GM19372 (cell line): ENCODE data around the gene DGKQ.
"Not testable (repeated sequence)": the region's sequence is repeated elsewhere in the genome, so short reads cannot be mapped to it uniquely, and the experiment has no call there.

Experiments used
- ATAC-seq: cut with Tn5 transposase; IDR thresholded peaks from one replicate; pipeline ENCODE4 v1.9.1; 2021; ENCODE audit warnings: mild to moderate bottlenecking, low read depth, moderate library complexity; ENCODE audit not compliant: unreplicated experiment

DGKQ gene

DNA sequence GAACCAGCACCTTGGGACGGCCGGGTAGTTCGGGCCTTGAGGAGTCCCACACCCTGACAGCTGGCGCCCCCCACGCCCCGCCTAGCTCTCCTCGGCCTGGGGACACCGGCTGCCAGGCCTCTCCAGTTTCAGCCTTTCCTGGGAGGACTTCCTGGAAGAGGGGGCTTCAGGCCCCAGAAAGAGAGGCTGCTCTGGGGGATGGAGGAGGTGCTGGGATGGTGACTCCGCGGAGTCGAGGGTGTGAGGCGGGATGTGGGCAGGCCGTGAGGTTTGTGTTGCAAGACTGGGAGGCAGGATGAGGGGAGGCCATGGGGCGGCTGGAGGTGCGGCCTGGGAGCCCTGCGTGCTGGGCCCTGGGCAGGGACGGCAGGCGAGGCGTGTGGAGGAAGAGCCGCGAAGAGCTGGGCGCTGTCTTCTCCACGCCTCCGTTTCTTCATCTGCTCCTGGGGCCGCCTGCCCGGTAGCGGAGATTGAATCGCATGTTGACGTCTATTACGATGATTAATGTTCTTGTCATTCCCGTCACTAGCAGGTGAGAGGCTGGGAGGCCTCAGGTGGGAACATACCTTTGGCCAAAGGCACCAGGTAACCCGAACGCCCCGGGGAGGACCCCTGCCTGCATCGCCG, 37.1 kb upstream of the DGKQ start:
- no peak for ATAC-seq

DNA sequence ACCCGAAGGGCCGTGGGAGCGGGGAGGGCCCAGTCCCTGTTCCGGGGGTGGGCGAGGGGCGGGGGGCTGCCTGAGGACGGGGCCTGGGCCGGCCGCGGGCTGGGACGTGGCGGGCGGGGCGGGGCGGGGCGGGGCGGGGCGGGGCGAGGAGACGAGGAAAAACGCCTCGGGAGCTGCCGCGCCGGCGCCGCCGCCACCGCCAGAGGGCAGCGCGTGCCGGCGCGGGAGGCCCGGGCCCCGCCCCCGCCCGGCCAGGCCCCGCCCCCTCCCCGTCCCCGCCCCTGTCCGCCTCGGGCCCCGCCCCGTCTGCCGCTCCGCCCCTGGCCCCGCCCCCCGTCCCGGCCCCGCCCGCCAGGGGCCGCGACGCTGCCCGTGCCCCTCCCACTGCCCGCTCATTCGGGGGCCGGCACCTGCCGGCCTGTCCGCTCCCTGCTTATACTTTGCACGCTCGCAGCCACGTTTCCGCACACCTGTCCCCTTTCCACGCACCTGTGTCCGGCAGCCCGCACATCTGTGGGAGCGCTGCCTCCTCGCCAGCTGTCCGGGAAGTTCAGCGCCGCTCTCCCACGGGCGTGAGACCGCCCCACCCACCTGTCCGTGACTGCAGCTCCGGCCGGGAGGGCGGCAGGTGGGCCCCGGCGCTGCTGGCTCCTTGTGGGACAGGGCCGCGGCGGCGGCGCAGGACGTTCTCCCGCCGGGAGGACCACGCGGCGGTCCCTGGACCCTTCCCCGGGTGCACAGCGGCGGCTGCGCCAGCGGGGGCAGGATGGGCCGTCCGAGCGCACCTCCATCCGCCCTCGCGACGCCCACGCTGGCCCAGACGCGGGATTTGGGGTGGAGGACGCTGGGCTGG, 36.4 kb upstream of the DGKQ start:
- peak; percentile 41 for ATAC-seq

DNA sequence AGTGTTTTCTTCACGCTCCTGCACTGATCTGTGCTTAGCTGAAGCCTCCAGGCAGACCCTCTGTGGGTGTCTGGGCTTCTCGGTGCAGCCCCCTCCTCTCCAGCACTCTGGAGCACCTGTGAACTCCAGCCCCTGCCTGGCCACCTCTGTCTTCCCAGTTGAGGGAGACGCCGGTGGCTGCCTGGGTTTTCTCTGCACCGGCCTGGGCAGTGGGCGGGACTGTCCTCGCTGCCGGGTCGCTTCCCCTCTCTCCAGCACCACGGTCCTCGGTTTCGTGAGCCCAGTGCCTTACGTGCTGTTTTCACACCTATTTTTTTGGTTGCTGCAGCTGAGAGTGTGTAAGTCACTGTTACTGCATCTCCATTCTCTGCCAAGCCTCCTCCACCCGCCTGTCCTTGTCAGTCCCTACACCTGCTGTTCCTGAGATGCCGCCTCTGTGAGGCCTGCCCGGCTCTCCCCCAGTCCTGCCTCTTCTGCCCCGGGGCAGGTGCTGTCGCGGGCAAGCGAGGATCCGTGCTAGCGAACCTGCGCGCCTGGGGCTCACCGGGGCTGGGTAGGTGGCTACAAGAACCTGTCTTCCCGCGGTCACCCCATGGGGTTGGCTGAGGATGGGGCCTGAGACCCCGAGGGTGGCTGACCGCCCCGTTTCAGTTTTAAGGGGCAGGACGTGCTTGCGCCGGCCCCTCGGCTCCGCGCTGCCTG, 35.6 kb upstream of the DGKQ start:
- ATAC-seq = peak; percentile 7

DNA sequence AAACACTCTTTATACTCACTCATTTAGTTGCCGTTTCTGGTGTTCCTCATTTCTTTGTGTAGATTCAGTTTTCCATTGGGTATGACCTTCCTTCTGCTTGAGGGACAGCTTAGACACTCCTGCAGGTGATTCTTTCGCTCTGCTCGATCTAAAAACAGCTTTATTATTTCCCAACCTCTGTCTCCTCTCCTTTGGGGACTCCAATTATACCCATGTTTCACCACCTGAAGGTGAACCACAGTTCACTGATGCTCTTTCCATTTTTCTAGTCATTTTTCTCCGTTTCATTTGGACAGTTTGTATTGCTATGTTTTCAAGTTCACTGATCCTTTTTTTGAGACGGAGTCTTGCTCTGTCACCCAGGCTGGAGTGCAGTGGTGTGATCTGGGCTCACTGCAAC, 33.5 kb upstream of the DGKQ start:
- no peak for ATAC-seq

DNA sequence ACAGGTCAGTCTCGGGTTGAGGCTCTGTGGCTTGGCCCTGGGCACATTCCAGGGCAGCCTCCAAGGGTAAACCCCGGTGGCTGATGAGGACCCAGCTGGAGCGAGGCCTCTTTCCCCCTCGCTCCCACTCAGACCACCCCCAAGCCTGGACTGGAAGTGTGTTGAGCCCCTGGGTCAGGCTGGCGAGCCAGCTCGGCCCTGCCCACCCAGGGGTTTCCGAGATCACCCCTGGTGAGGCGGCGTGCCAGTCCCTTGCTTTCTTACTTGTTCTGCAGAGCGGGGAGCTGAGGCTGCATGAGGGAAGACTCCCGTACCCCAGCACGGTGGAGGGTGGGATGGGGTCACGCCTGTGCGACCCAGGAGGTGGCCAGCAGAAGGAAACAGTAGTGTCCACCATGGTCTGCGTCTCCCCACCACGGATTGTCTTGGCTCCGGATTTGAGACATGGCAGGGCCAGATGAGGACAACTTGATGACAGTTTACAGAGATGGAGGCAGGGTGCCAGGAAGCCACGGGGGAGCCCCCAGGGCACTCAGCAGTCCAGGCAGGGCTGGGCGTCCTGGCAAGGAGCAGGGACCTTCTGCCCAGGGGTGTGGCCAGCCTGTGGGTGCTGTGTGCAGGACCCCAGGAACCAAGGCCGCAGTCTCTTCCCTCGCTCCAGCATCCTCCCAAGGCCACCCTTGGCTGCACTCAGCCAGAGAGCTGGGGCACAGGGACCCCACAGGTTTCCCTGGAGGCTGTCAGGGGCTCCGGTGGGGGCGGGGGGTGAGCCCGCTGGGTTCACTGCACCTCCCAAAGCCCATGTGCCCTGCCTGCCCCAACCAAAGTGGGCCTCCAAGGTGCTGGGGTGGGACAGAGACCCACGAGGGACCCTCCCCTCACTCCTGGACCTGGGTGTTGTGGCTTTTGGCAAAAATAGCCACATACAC, 31.5 kb upstream of the DGKQ start:
- ATAC-seq = no peak

DNA sequence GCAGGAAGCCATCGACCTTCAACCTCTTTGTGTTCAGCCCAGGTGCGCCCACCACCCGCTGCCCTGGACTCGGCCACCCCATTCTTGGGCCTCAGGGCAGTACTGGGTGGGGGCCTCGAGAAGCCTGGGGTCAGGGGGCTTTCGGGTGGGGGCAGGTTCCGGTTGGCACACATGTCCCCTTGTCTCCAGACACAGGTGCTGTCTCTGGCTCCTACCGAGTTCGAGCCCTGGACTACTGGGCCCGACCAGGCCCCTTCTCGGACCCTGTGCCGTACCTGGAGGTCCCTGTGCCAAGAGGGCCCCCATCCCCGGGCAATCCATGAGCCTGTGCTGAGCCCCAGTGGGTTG, 30.7 kb upstream of the DGKQ start:
- no peak for ATAC-seq

DNA sequence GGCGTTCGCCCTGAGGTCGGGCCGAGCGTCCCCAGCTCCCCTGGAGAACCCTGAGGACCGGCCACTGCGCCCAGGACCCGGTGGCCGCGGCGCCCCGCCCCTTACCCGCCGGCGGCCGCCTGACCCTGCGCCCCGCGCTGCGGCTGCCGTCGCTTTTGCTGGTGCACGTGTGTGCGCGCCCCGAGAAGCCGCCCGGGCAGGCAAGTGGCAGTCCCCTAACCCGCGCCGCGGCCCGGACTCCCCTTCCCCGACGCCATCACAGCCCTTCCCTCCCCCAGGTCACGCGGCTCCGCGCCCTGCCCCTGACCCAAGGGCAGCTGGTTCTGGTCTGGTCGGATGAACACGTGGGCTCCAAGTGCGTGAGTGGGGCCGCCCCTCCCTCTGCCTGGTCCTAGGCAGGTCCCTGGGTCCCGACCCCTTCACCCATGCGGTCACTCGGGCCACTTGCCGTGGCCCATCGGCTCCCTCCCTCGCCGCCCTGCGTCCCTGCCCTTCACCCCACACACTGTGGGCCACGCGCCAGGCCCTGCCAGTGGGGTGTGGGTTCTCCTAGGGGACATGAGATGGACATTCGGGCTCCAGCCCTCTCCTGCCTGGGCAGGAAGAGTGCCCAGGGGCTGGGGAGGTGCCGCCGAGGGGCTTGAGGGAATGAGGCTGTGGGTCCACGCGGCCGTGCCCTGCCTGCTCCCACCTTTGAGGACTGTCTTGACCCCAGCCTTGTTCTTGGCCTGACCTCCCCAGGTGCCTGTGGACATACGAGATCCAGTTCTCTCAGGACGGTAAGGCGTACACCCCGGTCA, 30.1 kb upstream of the DGKQ start:
- no peak for ATAC-seq

DNA sequence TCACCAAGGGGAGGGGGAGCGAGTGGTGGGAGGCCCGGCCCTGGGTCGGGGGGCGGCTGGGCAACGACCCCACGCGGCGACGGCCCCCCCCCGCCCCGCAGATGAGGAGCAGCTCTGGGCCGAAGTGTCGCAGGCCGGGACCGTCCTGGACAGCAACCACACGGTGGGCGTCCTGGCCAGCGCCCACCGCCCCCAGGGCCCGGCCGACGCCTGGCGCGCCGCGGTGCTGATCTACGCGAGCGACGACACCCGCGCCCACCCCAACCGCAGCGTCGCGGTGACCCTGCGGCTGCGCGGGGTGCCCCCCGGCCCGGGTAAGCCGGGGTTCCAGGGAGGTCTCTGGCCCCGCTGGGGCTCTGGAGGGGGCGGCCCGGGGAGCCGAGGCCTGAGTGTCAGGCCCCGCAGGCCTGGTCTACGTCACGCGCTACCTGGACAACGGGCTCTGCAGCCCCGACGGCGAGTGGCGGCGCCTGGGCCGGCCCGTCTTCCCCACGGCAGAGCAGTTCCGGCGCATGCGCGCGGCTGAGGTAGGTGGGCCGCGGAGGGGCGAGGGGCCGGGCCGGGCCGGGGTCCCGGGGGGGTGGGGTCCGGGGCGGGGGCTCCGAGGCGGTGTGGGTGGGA, 29.4 kb upstream of the DGKQ start:
- no peak for ATAC-seq

DNA sequence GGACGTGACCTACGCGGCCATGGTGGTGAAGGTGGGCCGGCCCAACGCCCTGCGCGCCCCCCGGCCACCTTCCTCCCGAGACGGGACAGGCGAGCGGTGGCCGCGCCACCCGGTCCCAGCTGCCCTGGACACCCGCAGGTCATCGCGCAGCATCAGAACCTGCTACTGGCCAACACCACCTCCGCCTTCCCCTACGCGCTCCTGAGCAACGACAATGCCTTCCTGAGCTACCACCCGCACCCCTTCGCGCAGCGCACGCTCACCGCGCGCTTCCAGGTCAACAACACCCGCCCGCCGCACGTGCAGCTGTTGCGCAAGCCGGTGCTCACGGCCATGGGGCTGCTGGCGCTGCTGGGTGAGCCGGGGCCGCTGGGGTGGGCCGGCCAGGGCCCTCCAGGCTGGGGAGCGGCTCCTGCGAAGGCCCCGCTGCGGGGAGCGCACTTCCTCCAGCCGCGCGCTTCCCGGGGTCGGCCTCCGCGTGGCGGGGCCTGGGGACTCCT, 28.8 kb upstream of the DGKQ start:
- ATAC-seq = no peak

DNA sequence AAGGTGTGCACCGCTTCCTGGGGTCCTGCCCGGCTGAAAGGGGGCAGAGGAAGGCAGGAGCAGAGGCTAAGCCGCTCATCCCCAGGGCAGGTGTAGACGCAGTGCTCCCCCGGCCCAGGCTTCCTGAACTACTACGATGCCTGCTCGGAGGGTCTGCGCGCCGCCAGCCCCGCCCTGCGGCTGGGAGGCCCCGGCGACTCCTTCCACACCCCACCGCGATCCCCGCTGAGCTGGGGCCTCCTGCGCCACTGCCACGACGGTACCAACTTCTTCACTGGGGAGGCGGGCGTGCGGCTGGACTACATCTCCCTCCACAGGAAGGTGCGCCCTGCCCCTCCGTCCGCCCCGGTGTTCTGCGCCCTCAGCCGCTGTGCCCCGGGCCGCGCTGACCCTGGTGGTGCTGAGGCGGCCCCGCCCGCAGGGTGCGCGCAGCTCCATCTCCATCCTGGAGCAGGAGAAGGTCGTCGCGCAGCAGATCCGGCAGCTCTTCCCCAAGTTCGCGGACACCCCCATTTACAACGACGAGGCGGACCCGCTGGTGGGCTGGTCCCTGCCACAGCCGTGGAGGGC, 28.3 kb upstream of the DGKQ start:
- no peak for ATAC-seq

DNA sequence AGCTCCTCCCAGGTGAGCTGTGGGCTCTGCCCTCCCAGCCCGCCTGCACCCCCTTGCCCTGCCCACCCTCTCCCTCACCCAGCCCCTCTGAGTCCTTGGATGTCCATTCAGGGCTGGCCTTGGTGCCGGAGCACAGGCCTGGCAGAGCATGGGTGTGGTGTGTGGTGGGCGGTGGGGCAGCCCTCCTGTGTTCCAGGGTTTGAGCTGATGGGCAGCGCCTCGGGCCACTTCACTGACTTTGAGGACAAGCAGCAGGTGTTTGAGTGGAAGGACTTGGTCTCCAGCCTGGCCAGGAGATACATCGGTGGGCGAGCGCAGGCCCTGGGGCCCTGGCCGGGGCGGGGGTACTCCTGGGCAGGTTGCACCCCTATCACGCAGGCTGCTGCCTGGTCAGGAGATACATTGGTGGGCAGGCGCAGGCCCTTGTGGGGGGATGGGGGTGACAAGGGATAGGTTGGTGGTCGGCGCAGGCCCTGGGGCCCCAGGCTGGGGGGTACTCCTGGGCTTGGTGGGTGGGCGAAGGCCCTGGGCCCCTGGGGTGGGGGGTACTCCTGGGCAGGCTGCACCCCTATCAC, 27.4 kb upstream of the DGKQ start:
- no peak for ATAC-seq

DNA sequence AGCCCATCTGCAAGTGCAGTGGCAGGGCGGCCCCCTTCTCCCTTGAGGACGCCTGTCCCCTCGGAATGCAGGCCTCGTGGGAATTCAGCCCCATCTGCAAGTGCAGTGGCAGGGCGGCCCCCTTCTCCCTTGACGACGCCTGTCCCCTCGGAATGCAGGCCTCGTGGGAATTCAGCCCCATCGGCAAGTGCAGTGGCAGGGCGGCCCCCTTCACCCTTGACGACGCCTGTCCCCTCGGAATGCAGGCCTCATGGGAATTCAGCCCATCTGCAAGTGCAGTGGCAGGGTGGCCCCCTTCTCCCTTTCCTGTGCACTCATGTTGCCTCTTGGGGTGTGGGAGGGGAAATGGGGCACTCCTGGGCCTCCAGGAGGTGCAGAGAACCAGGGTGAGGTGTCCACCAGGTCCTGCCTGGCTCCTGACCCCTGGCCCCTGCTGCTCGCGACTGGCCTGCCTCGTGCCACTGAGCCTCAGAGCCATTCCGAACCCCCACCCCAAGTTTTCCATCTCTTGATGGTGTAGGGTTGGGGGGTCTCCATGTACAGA, 26.6 kb upstream of the DGKQ start:
- no peak for ATAC-seq

DNA sequence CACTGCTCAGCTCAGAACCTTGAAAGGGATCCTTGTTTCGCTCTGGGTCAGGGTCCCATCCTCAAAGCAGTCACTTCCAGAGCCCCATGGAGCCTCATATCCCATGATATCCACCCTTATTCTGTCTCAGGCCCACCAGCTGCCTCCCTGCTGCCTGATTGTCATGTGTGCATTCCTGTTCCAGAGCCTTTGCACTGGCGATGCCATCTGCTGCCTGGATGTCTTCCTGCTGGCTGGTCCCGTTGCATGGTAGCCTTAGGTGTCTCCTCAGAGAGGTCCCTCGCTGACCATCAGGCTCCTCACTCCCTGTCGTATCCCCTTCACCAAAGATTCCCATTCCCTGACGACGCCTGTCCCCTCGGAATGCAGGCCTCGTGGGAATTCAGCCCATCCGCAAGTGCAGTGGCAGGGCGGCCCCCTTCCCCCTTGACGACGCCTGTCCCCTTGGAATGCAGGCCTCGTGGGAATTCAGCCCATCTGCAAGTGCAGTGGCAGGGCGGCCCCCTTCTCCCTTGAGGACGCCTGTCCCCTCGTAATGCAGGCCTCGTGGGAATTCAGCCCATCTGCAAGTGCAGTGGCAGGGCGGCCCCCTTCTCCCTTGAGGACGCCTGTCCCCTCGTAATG, 26.0 kb upstream of the DGKQ start:
- not testable (repeated sequence) for ATAC-seq

DNA sequence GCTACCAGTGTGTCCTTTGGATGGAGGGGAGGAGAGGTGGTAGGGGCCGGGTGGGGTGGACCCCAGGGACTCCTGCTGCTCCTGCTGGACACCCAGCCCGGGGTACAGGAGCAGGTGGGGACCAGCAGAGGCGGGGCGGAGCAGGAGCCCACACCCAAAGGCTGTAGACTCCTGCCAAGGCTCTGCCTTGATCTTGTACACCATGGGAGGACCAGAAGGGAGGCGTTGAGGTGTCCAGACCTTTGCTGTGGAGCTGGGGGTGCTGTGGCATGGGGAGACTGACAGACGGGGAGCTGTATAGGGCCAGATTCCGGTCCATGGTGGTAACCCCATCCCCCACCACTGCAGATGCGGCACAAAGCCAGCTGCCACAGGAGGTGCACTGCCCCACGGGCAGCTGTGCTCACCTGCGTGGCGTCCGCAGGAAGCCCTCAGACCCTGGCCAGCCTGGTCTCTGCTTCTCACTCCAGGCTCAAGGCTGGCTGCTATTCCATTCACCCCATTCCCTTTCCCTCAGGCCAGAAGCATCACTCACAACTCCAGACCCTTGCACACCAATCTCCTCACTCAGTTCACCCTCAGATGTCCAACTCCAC, 24.8 kb upstream of the DGKQ start:
- no peak for ATAC-seq

DNA sequence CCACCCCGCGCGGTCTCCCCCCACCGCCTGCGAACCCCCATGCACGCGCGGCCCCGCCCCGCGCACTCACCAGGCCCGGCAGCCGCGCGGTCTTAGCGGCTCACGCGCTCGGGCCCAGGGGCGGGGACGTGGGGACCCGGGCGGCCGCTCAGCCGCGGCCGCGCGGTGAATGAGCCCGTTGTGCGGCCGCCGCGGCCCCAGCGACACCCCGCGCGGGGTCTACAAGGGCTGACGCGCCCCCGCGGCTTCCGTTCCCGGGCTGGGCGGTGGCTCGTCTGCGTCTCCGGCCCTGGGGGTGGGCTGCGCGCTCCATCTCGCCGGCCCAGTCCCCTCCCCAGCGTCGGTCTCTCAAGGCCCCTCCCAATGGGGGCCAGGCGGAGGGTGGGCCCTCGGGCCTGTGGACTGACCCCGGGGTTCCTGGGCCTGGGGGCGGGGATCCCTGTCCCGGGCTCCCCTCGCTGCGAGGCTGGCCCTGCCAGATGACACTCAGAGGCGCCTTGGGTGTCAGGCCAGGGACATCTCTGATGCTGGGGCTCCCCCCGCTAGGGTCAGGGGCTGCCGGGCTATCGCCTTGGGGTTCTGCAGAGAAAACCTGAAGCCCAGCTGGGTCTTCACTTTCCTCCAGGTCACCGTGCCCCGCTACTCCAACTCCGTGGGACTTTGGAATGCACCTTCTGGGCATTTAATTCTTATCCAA, 24.2 kb upstream of the DGKQ start:
- no peak for ATAC-seq

DNA sequence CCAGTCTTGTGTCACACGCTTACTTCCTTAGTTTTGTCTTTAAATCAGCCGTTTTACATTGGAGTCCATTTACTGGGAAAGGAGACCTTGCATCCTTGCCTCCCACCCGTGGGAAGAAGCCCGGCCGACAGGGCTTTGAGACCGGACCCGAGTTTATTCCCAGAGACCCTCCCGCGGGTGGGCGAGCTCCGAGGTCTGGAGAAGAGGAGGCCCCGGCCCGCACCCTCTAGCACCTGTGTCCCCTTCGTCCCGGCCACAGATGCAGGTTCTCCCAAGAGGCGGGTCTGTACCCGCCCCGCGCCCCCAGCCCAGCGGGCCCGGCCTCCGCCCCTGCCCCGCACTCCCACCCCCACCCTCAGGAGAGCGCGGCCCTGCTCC, 23.6 kb upstream of the DGKQ start:
- no peak for ATAC-seq
